HPDE6-E6E7 (cell line): ENCODE results near the gene IL17RD.

Experiments
- DNase-seq: peaks from one replicate; pipeline ENCODE4 v3.0.0; 2011; ENCODE audit warnings: missing footprints; ENCODE audit errors: extremely low spot score

IL17RD gene

GRCh38 chr3:57158813-57159738, 6.1 kb downstream of the IL17RD start:
- DNase-seq = no peak

- no peak for DNase-seq
These were observed 6.8 kb downstream of the IL17RD start for GRCh38 chr3:57158325-57158724.

- DNase-seq = no peak
These were observed 7.6 kb downstream of the IL17RD start for GRCh38 chr3:57157545-57157944.

- DNase-seq = no peak
These were observed 9.9 kb downstream of the IL17RD start for GRCh38 chr3:57155310-57155643.

GRCh38 chr3:57154470-57155309, 10.5 kb downstream of the IL17RD start:
- DNase-seq = no peak

- no peak for DNase-seq
These were observed 12.7 kb downstream of the IL17RD start for GRCh38 chr3:57152151-57153143.

- no peak for DNase-seq
These were observed 13.4 kb downstream of the IL17RD start for GRCh38 chr3:57151749-57152148.

GRCh38 chr3:57151021-57151449, 14.1 kb downstream of the IL17RD start:
- DNase-seq = no peak

GRCh38 chr3:57150113-57150581, 15.0 kb downstream of the IL17RD start:
- no peak for DNase-seq

- DNase-seq = no peak
These were observed 18.1 kb downstream of the IL17RD start for GRCh38 chr3:57147071-57147470.

- no peak for DNase-seq
These were observed 19.3 kb downstream of the IL17RD start for GRCh38 chr3:57145852-57146251.

- no peak for DNase-seq
These were observed 20.2 kb downstream of the IL17RD start for GRCh38 chr3:57144952-57145351.

GRCh38 chr3:57143886-57144459, 21.2 kb downstream of the IL17RD start:
- no peak for DNase-seq

- no peak for DNase-seq
These were observed 22.8 kb downstream of the IL17RD start for GRCh38 chr3:57142411-57142723.

- no peak for DNase-seq
These were observed 23.3 kb downstream of the IL17RD start for GRCh38 chr3:57141719-57142410.

- DNase-seq = no peak
These were observed 24.3 kb downstream of the IL17RD start for GRCh38 chr3:57140894-57141293.

- DNase-seq = no peak
These were observed 29.0 kb downstream of the IL17RD start for GRCh38 chr3:57135964-57136719.

- DNase-seq = no peak
These were observed 32.0 kb downstream of the IL17RD start for GRCh38 chr3:57133157-57133556.

GRCh38 chr3:57132674-57133073, 32.5 kb downstream of the IL17RD start:
- no peak for DNase-seq

- no peak for DNase-seq
These were observed 34.0 kb downstream of the IL17RD start for GRCh38 chr3:57131210-57131588.
